ENCODE measurements around the gene CHMP1B. TPM values are rescaled to one million over a fixed set of nuclear protein-coding genes. Genes with fewer than 3 reads are reported as not detected.

The CHMP1B gene
- total and polyA plus RNA-seq, 8 donors, result 9.5 to 22.0 (median 13.3) TPM

GRCh38 chr18:11808001-11808855 is 43.0 kb upstream of the CHMP1B start:
- no peak for TF ChIP-seq CTCF (IDR thresholded peaks at IDR 0.05)
- ATAC-seq, result no peak
- no peak for FAIRE-seq
- H3K4me3 ChIP-seq, result no peak overlapping the region
- intact Hi-C loops (cut with DNase I), result no loop called here
- DNase-seq, result no peak
- 55 to 59% methylated on average over 11 of the region's 11 CpGs for WGBS, 2 donors
- H3K4me1 ChIP-seq, result no peaks in the 10 kb centered on the region
- H3K27ac ChIP-seq, result no peak overlapping the region
- no peaks in the 10 kb centered on the region for H3K9me3 ChIP-seq
- H3K36me3 ChIP-seq, result no peaks in the 10 kb centered on the region
- H3K27me3 ChIP-seq, result no peaks in the 10 kb centered on the region

DNA sequence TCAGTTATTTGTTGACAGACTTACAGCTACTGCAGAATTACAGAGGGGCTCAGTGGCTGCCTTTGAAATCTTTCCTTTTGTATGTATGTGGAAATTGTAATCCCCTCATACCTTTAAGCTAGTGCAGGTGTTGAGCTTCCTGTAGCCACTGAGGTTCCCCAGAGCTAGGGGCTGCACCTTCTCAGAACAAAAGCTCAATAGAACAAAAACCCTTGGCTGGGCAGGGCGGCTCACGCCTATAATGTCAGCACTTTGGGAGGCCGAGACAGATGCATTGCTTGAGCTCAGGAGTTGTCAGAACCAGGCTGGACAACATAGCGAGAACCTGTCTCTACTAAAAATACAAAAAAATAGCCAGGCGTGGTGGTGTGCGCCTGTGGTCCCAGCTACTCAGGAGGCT is 41.3 kb upstream of the CHMP1B start:
- no peak for FAIRE-seq
- Histone ChIP-seq H3K4me1 (no peaks in the 10 kb centered on the region), H3K36me3 (no peaks in the 10 kb centered on the region), H3K27me3 (no peaks in the 10 kb centered on the region), H3K27ac (no peak overlapping the region), H3K9me3 (no peaks in the 10 kb centered on the region), H3K4me3 (no peak overlapping the region)
- intact Hi-C loops (cut with DNase I), result no loop called here
- 85 to 86% methylated on average over 6 of the region's 6 CpGs for WGBS, 2 donors
- no peak for TF ChIP-seq CTCF (IDR thresholded peaks at IDR 0.05)
- no peak for DNase-seq
- ATAC-seq, result no peak

- 70 to 79% methylated on average over 3 of the region's 3 CpGs for whole genome bisulfite sequencing, 2 donors
- intact Hi-C loops (cut with DNase I), result no loop called here
Measured at GRCh38 chr18:11810379-11810778, 40.8 kb upstream of the CHMP1B start.

DNA sequence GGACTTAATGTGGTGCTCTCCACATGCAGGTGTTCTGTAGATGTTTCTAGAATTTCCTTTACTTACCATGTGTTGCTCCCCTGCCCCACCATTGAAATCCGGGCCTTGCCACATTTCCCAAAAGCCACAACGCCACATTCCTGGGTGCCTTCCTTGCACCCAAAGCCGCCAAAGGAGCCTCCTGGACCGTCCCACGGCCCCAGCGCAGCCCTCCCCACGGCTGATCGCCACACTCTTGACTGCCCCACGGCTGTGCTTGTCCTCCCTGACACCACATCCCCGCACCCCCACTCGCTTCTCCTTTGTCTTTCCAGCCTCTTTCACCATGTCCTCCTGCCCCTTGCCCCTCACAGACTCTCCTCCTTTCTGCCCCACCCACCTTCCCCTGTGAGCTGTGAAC is 40.2 kb upstream of the CHMP1B start:
- Histone ChIP-seq H3K9me3 (no peaks in the 10 kb centered on the region), H3K4me1 (no peaks in the 10 kb centered on the region), H3K27me3 (no peaks in the 10 kb centered on the region), H3K27ac (no peak overlapping the region), H3K4me3 (no peak overlapping the region), H3K36me3 (no peaks in the 10 kb centered on the region)
- intact Hi-C loops (cut with DNase I), result no loop called here
- no peak for ATAC-seq
- WGBS, 2 donors, result 79 to 83% methylated on average over 11 of the region's 11 CpGs
- no peak for FAIRE-seq
- no peak for TF ChIP-seq CTCF (IDR thresholded peaks at IDR 0.05)
- DNase-seq, result no peak

More at GRCh38 chr18:11810379-11810778, 40.8 kb upstream of the CHMP1B start:
- no peaks in the 10 kb centered on the region for H3K9me3 ChIP-seq
- no peaks in the 10 kb centered on the region for H3K27me3 ChIP-seq
- FAIRE-seq, result no peak
- H3K4me1 ChIP-seq, result no peaks in the 10 kb centered on the region
- no peak overlapping the region for H3K4me3 ChIP-seq
- DNase-seq, result no peak
- H3K27ac ChIP-seq, result no peak overlapping the region
- ATAC-seq, result no peak
- TF ChIP-seq CTCF (IDR thresholded peaks at IDR 0.05), result no peak
- no peaks in the 10 kb centered on the region for H3K36me3 ChIP-seq

- no peaks in the 10 kb centered on the region for H3K9me3 ChIP-seq
- no peak overlapping the region for H3K4me3 ChIP-seq
- FAIRE-seq (no peak), DNase-seq (no peak), ATAC-seq (no peak)
- H3K4me1 ChIP-seq, result no peaks in the 10 kb centered on the region
- WGBS, 2 donors, result 48 to 51% methylated on average over 6 of the region's 6 CpGs
- intact Hi-C loops (cut with DNase I), result no loop called here
- H3K36me3 ChIP-seq, result no peaks in the 10 kb centered on the region
- H3K27ac ChIP-seq, result no peak overlapping the region
- no peaks in the 10 kb centered on the region for H3K27me3 ChIP-seq
- TF ChIP-seq CTCF (IDR thresholded peaks at IDR 0.05), result no peak
Measured at GRCh38 chr18:11817229-11817628, 34.0 kb upstream of the CHMP1B start.
